SU-DHL-6 (cell line): ENCODE data around the gene SOX13.

Source experiments
- H2AFZ ChIP-seq: fragments of 200-600 bp; sonication (generic); 2 replicates; pipeline ENCODE4 v1.6.1; 2014; ENCODE audit warnings: low read depth, mild to moderate bottlenecking, moderate library complexity, mixed read lengths, antibody characterized with exemption, low read length; ENCODE audit not compliant: severe bottlenecking
- H3F3A ChIP-seq: fragments of 200-600 bp; shearing (Covaris generic); 2 replicates; pipeline ENCODE4 v1.6.0; 2016; ENCODE audit warnings: antibody characterized with exemption, mild to moderate bottlenecking; ENCODE audit not compliant: insufficient read depth
- H3K27ac ChIP-seq: fragments of 200-600 bp; sonication (generic); 2 replicates; pipeline ENCODE4 v1.5.1; 2016; ENCODE audit warnings: low read depth, mild to moderate bottlenecking, low read length, moderate library complexity, mixed read lengths
- H3K27me3 ChIP-seq: fragments of 200-600 bp; sonication (generic), shearing (Covaris generic); 2 replicates; pipeline ENCODE4 v1.6.0; 2014; ENCODE audit warnings: mild to moderate bottlenecking, low read length
- H3K36me3 ChIP-seq: fragments of 200-600 bp; sonication (generic); 2 replicates; pipeline ENCODE4 v1.6.1; 2014; ENCODE audit warnings: mild to moderate bottlenecking, low read length, mixed read lengths
- H3K4me2 ChIP-seq: fragments of 300-600, 200-600 bp; shearing (Covaris generic), sonication (generic); 2 replicates; pipeline ENCODE4 v1.6.0; 2014; ENCODE audit warnings: low read length, low read depth, mild to moderate bottlenecking; ENCODE audit not compliant: poor library complexity, severe bottlenecking
- H3K4me3 ChIP-seq: fragments of 200-600 bp; sonication (generic); 2 replicates; pipeline ENCODE4 v1.5.1; 2014; ENCODE audit warnings: antibody characterized with exemption, low read length, mild to moderate bottlenecking, mixed read lengths; ENCODE audit not compliant: insufficient read depth, poor library complexity, severe bottlenecking
- H3K79me2 ChIP-seq: fragments of 200-600 bp; sonication (generic); 2 replicates; pipeline ENCODE4 v1.6.1; 2014; ENCODE audit warnings: mild to moderate bottlenecking, low read length, moderate library complexity; ENCODE audit not compliant: insufficient read depth
- H3K9ac ChIP-seq: fragments of 200-600 bp; sonication (generic); 2 replicates; pipeline ENCODE4 v1.7.0; 2014; ENCODE audit warnings: mild to moderate bottlenecking, low read length
- H3K9me2 ChIP-seq: fragments of 200-600 bp; sonication (generic); replicated peaks from 2 replicates; pipeline ENCODE4 v1.6.1; 2014; ENCODE audit warnings: low read length; ENCODE audit not compliant: insufficient read depth
- H3K9me3 ChIP-seq: fragments of 200-600 bp; sonication (generic); 2 replicates; pipeline ENCODE4 v1.6.1; 2014; ENCODE audit warnings: low read length, mixed read lengths; ENCODE audit not compliant: insufficient read depth
- H4K20me1 ChIP-seq: fragments of 200-600 bp; sonication (generic); 2 replicates; pipeline ENCODE4 v1.6.1; 2014; ENCODE audit warnings: low read depth, mild to moderate bottlenecking, antibody characterized with exemption, low read length, moderate library complexity, mixed read lengths
- CTCF ChIP-seq: fragments of 200-600 bp; sonication (generic); IDR thresholded peaks from one replicate; pipeline ENCODE4 v1.5.1; 2017; ENCODE audit warnings: antibody characterized with exemption, mild to moderate bottlenecking, low read length, moderate library complexity; ENCODE audit not compliant: insufficient read depth, poor library complexity, severe bottlenecking
- EZH2phosphoT487 ChIP-seq: fragments of 200-600 bp; sonication (generic), shearing (Covaris generic); conservative IDR thresholded peaks from 2 replicates; pipeline ENCODE4 v1.6.1; 2018; ENCODE audit warnings: mild to moderate bottlenecking, antibody characterized with exemption, low read length, moderate library complexity, mixed read lengths

Gene SOX13

DNA sequence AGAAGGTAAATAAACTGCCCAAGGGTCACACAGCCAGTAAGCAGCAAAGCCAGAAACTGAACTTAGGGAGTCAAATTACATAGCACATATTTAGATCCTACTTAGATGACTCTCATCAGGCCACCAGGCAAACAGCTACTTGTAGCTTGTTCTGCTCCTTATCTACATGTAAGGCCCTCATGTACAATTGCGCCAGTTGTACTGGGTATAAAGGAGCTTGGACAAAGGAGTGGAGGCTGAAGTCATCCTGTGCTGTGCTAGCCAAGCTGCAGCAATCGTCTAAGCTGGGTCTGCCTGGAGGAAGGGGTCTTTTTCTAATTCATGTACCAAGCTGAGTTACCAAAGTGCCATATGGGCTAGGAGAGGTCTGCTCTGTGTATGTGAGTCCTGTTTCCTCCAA, 66.2 kb downstream of the SOX13 start:
- Histone ChIP-seq H3K4me3 (no peak overlapping the region), H3K9ac (no peak overlapping the region), H3K79me2 (no peaks in the 10 kb centered on the region), H3K36me3 (no peaks in the 10 kb centered on the region), H3K4me2 (no peak overlapping the region), H4K20me1 (no peaks in the 10 kb centered on the region), H3K27ac (no peak overlapping the region), H3F3A (no peaks in the 10 kb centered on the region), H3K9me2 (no peaks in the 10 kb centered on the region), H3K9me3 (no peaks in the 10 kb centered on the region), H2AFZ (no peak overlapping the region), H3K27me3 (no peaks in the 10 kb centered on the region)
- TF ChIP-seq CTCF (no peak), EZH2phosphoT487 (no peak)

- no peaks in the 10 kb centered on the region for H3K9me3 ChIP-seq
- no peaks in the 10 kb centered on the region for H3K27me3 ChIP-seq
- H2AFZ ChIP-seq, result no peak overlapping the region
- no peak overlapping the region for H3K4me3 ChIP-seq
- H3K27ac ChIP-seq, result no peak overlapping the region
- no peaks in the 10 kb centered on the region for H3K36me3 ChIP-seq
- no peaks in the 10 kb centered on the region for H3K79me2 ChIP-seq
- H3K4me2 ChIP-seq, result no peak overlapping the region
- no peaks in the 10 kb centered on the region for H3K9me2 ChIP-seq
- TF ChIP-seq CTCF (no peak), EZH2phosphoT487 (no peak)
- no peaks in the 10 kb centered on the region for H3F3A ChIP-seq
- no peak overlapping the region for H3K9ac ChIP-seq
- no peaks in the 10 kb centered on the region for H4K20me1 ChIP-seq
Measured at GRCh38 chr1:204139952-204140351, 67.0 kb downstream of the SOX13 start.

DNA sequence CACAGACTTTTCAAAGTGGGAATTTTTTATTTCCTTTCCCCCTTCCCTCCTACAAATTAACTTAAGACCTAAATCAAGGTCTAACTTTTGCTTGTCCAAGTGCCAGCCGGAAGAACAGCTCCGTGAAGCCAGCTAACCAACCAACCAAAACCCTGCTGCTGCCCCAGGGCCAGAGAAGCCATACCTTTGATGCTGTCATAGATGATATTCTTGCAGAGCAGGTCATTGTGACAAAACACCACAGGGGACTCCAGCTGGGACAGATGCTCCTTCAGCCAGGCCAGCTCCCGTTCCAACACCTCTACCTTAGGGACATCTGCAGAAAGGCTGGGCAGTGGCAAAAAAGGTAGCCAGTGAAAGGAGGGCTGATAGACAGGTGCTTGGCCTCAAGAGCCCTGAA, 68.2 kb downstream of the SOX13 start:
- no peak overlapping the region for H3K4me3 ChIP-seq
- no peak overlapping the region for H3K4me2 ChIP-seq
- no peaks in the 10 kb centered on the region for H3K36me3 ChIP-seq
- H3K9ac ChIP-seq, result no peak overlapping the region
- no peaks in the 10 kb centered on the region for H3K9me3 ChIP-seq
- no peaks in the 10 kb centered on the region for H3F3A ChIP-seq
- no peaks in the 10 kb centered on the region for H3K79me2 ChIP-seq
- no peaks in the 10 kb centered on the region for H4K20me1 ChIP-seq
- H3K27ac ChIP-seq, result no peak overlapping the region
- no peak overlapping the region for H2AFZ ChIP-seq
- no peaks in the 10 kb centered on the region for H3K27me3 ChIP-seq
- TF ChIP-seq CTCF (no peak), EZH2phosphoT487 (no peak)
- H3K9me2 ChIP-seq, result no peaks in the 10 kb centered on the region
